ENCODE results near the gene SMIM22. TPM values are rescaled to one million over a fixed set of nuclear protein-coding genes. Genes with fewer than 3 reads are reported as not detected.

SMIM22 gene
- total and polyA plus RNA-seq, 2 donors (not counting 3 experiments of a cell fraction or from before 2014, with no cell fraction given): not detected

GRCh38 chr16:4747906-4748681 is 47.1 kb upstream of the SMIM22 start:
- POLR2A ChIA-PET: no interaction called here
- Histone ChIP-seq H3K4me1 (ENCODE audit: control insufficient read depth, extremely low read depth, insufficient read depth, low read length) (no peaks in the 10 kb centered on the region), H3K79me2 (ENCODE audit: control insufficient read depth, insufficient read depth, low read length) (no peaks in the 10 kb centered on the region), H3K27me3 (ENCODE audit: control insufficient read depth in 2 of 2, insufficient read depth in 2 of 2, low read length in 2 of 2) (no peaks in the 10 kb centered on the region), H3K4me2 (ENCODE audit: insufficient read depth, low read length) (no peak overlapping the region), H3K9ac (replicated peaks; ENCODE audit: extremely low read depth, insufficient read depth, low read length) (no peak overlapping the region), H3K9me1 (replicated peaks; ENCODE audit: control insufficient read depth, extremely low read depth, insufficient read depth, low read length) (no peaks in the 10 kb centered on the region), H3K9me3 (replicated peaks; ENCODE audit: control insufficient read depth, insufficient read depth, low read length) (no peaks in the 10 kb centered on the region), H3K27ac (ENCODE audit: insufficient read depth, low read depth, low read length) (no peak overlapping the region), H4K20me1 (replicated peaks; ENCODE audit: control insufficient read depth, extremely low read depth, insufficient read depth, low read length) (no peaks in the 10 kb centered on the region), H3K4me3 (replicated peaks in 1 of 3; ENCODE audit: insufficient read depth in 1 of 3, low read depth in 1 of 3, low read length in 3 of 3) (no peak overlapping the region), H3K36me3 (ENCODE audit: control insufficient read depth in 2 of 2, extremely low read depth in 1 of 2, insufficient read depth in 2 of 2, low read length in 2 of 2) (peaks cover 3 to 17% of the 10 kb centered on the region in 2 experiments), H2AFZ (ENCODE audit: low read depth, low read length) (no peak overlapping the region)
- dilution Hi-C loops (cut with MboI; ENCODE audit: extremely low pct_ligation_motif_present, low sequenced_read_pairs) (no loop called here), intact Hi-C loops (cut with micrococcal nuclease) (no loop called here)
- no TSS peak for BruUV-seq (replicated peaks)
- DNase-seq (ENCODE audit: low read depth, low spot score): no peak
- no peak for FAIRE-seq
- TF ChIP-seq POLR2A (IDR thresholded peaks at IDR 0.05; ENCODE audit: low read depth, low read length): no peak
- TF ChIP-seq, protein P1, sequence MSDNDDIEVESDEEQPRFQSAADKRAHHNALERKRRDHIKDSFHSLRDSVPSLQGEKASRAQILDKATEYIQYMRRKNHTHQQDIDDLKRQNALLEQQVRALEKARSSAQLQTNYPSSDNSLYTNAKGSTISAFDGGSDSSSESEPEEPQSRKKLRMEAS (IDR thresholded peaks at IDR 0.05; ENCODE audit: insufficient read depth, insufficient read length): no peak
- TF ChIP-seq GATA2 (IDR thresholded peaks at IDR 0.05; ENCODE audit: insufficient read depth, insufficient read length, low read depth, low read length): no peak
- CTCF ChIA-PET: no interaction called here

- Histone ChIP-seq H3K9ac (replicated peaks; ENCODE audit: extremely low read depth, insufficient read depth, low read length) (no peak overlapping the region), H3K36me3 (ENCODE audit: control insufficient read depth in 2 of 2, extremely low read depth in 1 of 2, insufficient read depth in 2 of 2, low read length in 2 of 2) (peaks cover 3 to 22% of the 10 kb centered on the region in 2 experiments), H3K4me3 (replicated peaks in 1 of 3; ENCODE audit: insufficient read depth in 1 of 3, low read depth in 1 of 3, low read length in 3 of 3) (no peak overlapping the region), H3K9me1 (replicated peaks; ENCODE audit: control insufficient read depth, extremely low read depth, insufficient read depth, low read length) (no peaks in the 10 kb centered on the region), H3K79me2 (ENCODE audit: control insufficient read depth, insufficient read depth, low read length) (no peaks in the 10 kb centered on the region), H3K9me3 (replicated peaks; ENCODE audit: control insufficient read depth, insufficient read depth, low read length) (no peaks in the 10 kb centered on the region), H3K4me2 (ENCODE audit: insufficient read depth, low read length) (no peak overlapping the region), H2AFZ (ENCODE audit: low read depth, low read length) (no peak overlapping the region), H3K27ac (ENCODE audit: insufficient read depth, low read depth, low read length) (no peak overlapping the region), H3K27me3 (ENCODE audit: control insufficient read depth in 2 of 2, insufficient read depth in 2 of 2, low read length in 2 of 2) (no peaks in the 10 kb centered on the region), H3K4me1 (ENCODE audit: control insufficient read depth, extremely low read depth, insufficient read depth, low read length) (no peaks in the 10 kb centered on the region), H4K20me1 (replicated peaks; ENCODE audit: control insufficient read depth, extremely low read depth, insufficient read depth, low read length) (no peaks in the 10 kb centered on the region)
- BruUV-seq (replicated peaks): no TSS peak
- DNase-seq (ENCODE audit: low read depth, low spot score) (no peak), FAIRE-seq (no peak)
- dilution Hi-C loops (cut with MboI; ENCODE audit: extremely low pct_ligation_motif_present, low sequenced_read_pairs): no loop called here
- CTCF ChIA-PET: no interaction called here
- POLR2A ChIA-PET: no interaction called here
- intact Hi-C loops (cut with micrococcal nuclease): no loop called here
- TF ChIP-seq POLR2A (IDR thresholded peaks at IDR 0.05; ENCODE audit: low read depth, low read length) (no peak), MYC (IDR thresholded peaks at IDR 0.05; ENCODE audit: low read depth, low read length) (no peak), POLR2AphosphoS5 (IDR thresholded peaks at IDR 0.05; ENCODE audit: insufficient read depth, low read depth, low read length) (no peak), CTCF (IDR thresholded peaks at IDR 0.05; ENCODE audit: extremely low read depth in 1 of 2, insufficient read depth in 1 of 2, low read depth in 1 of 2, low read length in 2 of 2) (no peak), EZH2 (IDR thresholded peaks at IDR 0.05; ENCODE audit: borderline replicate concordance, low read depth, low read length, severe bottlenecking) (no peak), FOS (IDR thresholded peaks at IDR 0.05; ENCODE audit: borderline replicate concordance, insufficient read depth, low read length) (no peak), GATA2 (IDR thresholded peaks at IDR 0.05; ENCODE audit: insufficient read depth, insufficient read length, low read depth, low read length) (no peak), JUN (IDR thresholded peaks at IDR 0.05; ENCODE audit: borderline replicate concordance, insufficient read depth, insufficient read length, low read depth) (no peak)
- TF ChIP-seq, protein P1 (IDR thresholded peaks at IDR 0.05; ENCODE audit: insufficient read depth, insufficient read length): no peak
Observed at GRCh38 chr16:4748682-4749411, 46.3 kb upstream of the SMIM22 start.

Data from endothelial cell of umbilical vein (primary cell).